ENCODE results near the gene PLK4.
A peak's percentile ranks its signal among the peaks of the same experiment; 100 is the strongest.
"Not testable (repeated sequence)": the region's sequence is repeated elsewhere in the genome, so short reads cannot be mapped to it uniquely, and the experiment has no call there.

The PLK4 gene

DNA sequence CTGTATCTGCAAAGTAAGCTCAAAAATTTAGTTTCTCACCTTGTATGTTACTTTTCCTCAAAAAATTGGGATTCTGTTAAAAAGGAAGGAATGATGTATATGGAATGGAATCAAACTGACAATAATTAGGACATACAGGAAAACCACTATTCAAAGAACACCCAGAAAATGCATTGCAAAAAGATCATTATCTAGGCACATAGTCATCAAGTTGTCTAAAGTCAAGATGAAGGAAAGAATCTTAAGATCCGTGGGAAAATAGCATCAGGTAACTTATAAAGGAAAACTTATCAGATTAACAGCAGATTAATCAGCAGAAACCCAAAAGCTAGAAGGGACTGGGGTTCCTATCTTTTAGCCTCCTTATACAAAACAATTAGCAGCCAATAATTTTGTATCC, 23.1 kb upstream of the PLK4 start:
- H3K36me3 ChIP-seq (ENCODE audit: insufficient read depth, low read length), result no peaks in the 10 kb centered on the region
- H3K9ac ChIP-seq (ENCODE audit: low read length), result no peak overlapping the region
- no peak overlapping the region for H3K27ac ChIP-seq (ENCODE audit: low read depth, low read length)
- no peak overlapping the region for H3K4me3 ChIP-seq (ENCODE audit: low read depth in 1 of 2, low read length in 2 of 2)
- H3K27me3 ChIP-seq (ENCODE audit: control insufficient read depth in 1 of 2, insufficient read depth in 2 of 2, low read length in 2 of 2), result no peaks in the 10 kb centered on the region
- no peaks in the 10 kb centered on the region for H3K9me3 ChIP-seq (ENCODE audit: low read length)
- H3K4me1 ChIP-seq (ENCODE audit: insufficient read depth, low read length), result no peaks in the 10 kb centered on the region

DNA sequence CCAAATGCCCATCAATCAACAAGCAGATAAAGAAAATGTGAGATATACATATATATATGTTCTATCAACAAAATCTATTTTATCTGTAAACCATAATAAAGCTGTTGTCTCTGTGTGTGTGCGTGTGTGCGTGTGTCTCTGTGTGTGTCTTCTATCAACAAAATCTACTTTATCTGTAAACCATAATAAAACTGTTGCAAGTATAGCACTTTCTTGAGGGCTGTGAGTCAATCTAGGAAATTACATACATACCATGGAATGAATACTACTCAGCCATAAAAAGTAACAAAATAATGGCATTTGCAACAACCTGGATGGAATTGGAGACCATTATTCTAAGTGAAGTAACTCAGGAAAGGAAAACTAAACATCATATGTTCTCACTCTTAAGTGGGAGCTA, 12.5 kb upstream of the PLK4 start:
- Histone ChIP-seq H3K27ac (ENCODE audit: low read depth, low read length) (no peak overlapping the region), H3K27me3 (ENCODE audit: control insufficient read depth in 1 of 2, insufficient read depth in 2 of 2, low read length in 2 of 2) (no peaks in the 10 kb centered on the region), H3K9ac (ENCODE audit: low read length) (no peak overlapping the region), H3K9me3 (ENCODE audit: low read length) (no peaks in the 10 kb centered on the region), H3K4me3 (ENCODE audit: low read depth in 1 of 2, low read length in 2 of 2) (no peak overlapping the region), H3K4me1 (ENCODE audit: insufficient read depth, low read length) (no peaks in the 10 kb centered on the region), H3K36me3 (ENCODE audit: insufficient read depth, low read length) (no peaks in the 10 kb centered on the region)

DNA sequence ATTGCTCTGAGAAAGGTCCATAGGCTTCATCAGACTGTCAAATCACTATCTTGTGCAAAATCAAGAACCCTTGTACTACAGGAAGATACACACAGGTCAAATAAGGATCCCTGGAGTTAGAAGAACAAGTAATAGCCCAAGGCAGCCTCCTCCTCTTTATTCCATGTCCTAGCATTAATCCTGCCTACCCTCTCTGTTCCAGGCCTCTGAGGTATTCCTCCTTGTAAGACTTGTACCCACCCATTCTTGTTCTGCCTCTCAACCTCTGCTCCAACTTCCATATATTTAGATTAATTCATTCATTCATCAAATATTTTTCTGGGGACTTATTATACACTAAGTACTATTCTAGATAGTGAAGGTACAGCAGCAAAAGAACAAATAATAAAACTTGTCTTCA, 10.4 kb upstream of the PLK4 start:
- H3K27ac ChIP-seq (ENCODE audit: low read depth, low read length), result no peak overlapping the region
- H3K36me3 ChIP-seq (ENCODE audit: insufficient read depth, low read length), result no peaks in the 10 kb centered on the region
- H3K27me3 ChIP-seq (ENCODE audit: control insufficient read depth in 1 of 2, insufficient read depth in 2 of 2, low read length in 2 of 2), result no peaks in the 10 kb centered on the region

GRCh38 chr4:127870688-127871087, 10.0 kb upstream of the PLK4 start:
- Histone ChIP-seq H3K4me1 (ENCODE audit: insufficient read depth, low read length) (no peaks in the 10 kb centered on the region), H3K4me3 (ENCODE audit: low read depth in 1 of 2, low read length in 2 of 2) (no peak overlapping the region), H3K27me3 (ENCODE audit: control insufficient read depth in 1 of 2, insufficient read depth in 2 of 2, low read length in 2 of 2) (no peaks in the 10 kb centered on the region), H3K27ac (ENCODE audit: low read depth, low read length) (no peak overlapping the region), H3K9ac (ENCODE audit: low read length) (no peak overlapping the region), H3K9me3 (ENCODE audit: low read length) (no peaks in the 10 kb centered on the region), H3K36me3 (ENCODE audit: insufficient read depth, low read length) (no peaks in the 10 kb centered on the region)

More for the DNA sequence above, 10.4 kb upstream of the PLK4 start:
- Histone ChIP-seq H3K4me1 (ENCODE audit: insufficient read depth, low read length) (no peaks in the 10 kb centered on the region), H3K9me3 (ENCODE audit: low read length) (no peaks in the 10 kb centered on the region), H3K4me3 (ENCODE audit: low read depth in 1 of 2, low read length in 2 of 2) (no peak overlapping the region), H3K9ac (ENCODE audit: low read length) (no peak overlapping the region)

- H3K4me3 ChIP-seq (ENCODE audit: low read depth in 1 of 2, low read length in 2 of 2), result no peak overlapping the region
- H3K27me3 ChIP-seq (ENCODE audit: control insufficient read depth in 1 of 2, insufficient read depth in 2 of 2, low read length in 2 of 2), result no peaks in the 10 kb centered on the region
- no peaks in the 10 kb centered on the region for H3K36me3 ChIP-seq (ENCODE audit: insufficient read depth, low read length)
- no peak overlapping the region for H3K27ac ChIP-seq (ENCODE audit: low read depth, low read length)
- no peaks in the 10 kb centered on the region for H3K9me3 ChIP-seq (ENCODE audit: low read length)
- no peaks in the 10 kb centered on the region for H3K4me1 ChIP-seq (ENCODE audit: insufficient read depth, low read length)
- H3K9ac ChIP-seq (ENCODE audit: low read length), result no peak overlapping the region
Measured at GRCh38 chr4:127875791-127876190, 4.9 kb upstream of the PLK4 start.

- Histone ChIP-seq H3K27ac (ENCODE audit: low read depth, low read length) (no peak overlapping the region), H3K4me3 (ENCODE audit: low read depth in 1 of 2, low read length in 2 of 2) (peak overlapping the region; percentile 63 to 91)
Measured at GRCh38 chr4:127881563-127881864, 821 bp downstream of the PLK4 start.

DNA sequence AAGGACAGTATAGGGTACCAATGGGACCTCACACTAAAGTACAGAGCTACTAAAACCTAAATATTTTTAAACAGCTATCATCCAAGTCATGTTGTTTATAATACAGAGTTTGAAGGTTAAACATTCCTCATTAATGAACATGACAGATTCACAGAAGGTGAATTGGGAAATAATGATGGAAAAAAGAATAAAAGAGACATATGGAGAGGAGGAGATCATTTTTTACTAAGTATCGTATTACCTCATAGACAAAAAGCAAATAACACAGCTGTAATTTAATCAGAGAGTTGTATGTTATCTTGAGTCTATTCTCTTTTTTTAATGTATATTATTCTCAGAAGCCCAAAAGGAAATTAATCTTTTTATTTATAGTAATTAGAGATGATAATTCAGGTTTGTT, 7.9 kb downstream of the PLK4 start:
- Histone ChIP-seq H3K36me3 (ENCODE audit: insufficient read depth, low read length) (no peaks in the 10 kb centered on the region), H3K9me3 (ENCODE audit: low read length) (no peaks in the 10 kb centered on the region), H3K9ac (ENCODE audit: low read length) (no peak overlapping the region), H3K4me3 (ENCODE audit: low read depth in 1 of 2, low read length in 2 of 2) (no peak overlapping the region), H3K27me3 (ENCODE audit: control insufficient read depth in 1 of 2, insufficient read depth in 2 of 2, low read length in 2 of 2) (no peaks in the 10 kb centered on the region), H3K4me1 (ENCODE audit: insufficient read depth, low read length) (no peaks in the 10 kb centered on the region), H3K27ac (ENCODE audit: low read depth, low read length) (no peak overlapping the region)

More at GRCh38 chr4:127881563-127881864, 821 bp downstream of the PLK4 start:
- peak overlapping the region; percentile 50 for H3K9ac ChIP-seq (ENCODE audit: low read length)
- peaks cover 5% of the 10 kb centered on the region for H3K4me1 ChIP-seq (ENCODE audit: insufficient read depth, low read length)
- no peaks in the 10 kb centered on the region for H3K27me3 ChIP-seq (ENCODE audit: control insufficient read depth in 1 of 2, insufficient read depth in 2 of 2, low read length in 2 of 2)
- H3K9me3 ChIP-seq (ENCODE audit: low read length), result no peaks in the 10 kb centered on the region
- no peaks in the 10 kb centered on the region for H3K36me3 ChIP-seq (ENCODE audit: insufficient read depth, low read length)

DNA sequence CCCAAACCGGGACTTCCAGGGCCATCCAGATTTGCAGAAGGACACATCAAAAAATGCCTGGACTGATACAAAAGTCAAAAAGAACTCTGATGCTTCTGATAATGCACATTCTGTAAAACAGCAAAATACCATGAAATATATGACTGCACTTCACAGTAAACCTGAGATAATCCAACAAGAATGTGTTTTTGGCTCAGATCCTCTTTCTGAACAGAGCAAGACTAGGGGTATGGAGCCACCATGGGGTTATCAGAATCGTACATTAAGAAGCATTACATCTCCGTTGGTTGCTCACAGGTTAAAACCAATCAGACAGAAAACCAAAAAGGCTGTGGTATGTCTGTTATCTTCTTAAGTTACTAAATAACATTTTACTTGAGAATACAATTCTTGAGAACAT, 9.2 kb downstream of the PLK4 start:
- H3K9me3 ChIP-seq (ENCODE audit: low read length), result no peaks in the 10 kb centered on the region
- H3K9ac ChIP-seq (ENCODE audit: low read length), result no peak overlapping the region
- no peaks in the 10 kb centered on the region for H3K4me1 ChIP-seq (ENCODE audit: insufficient read depth, low read length)
- H3K27me3 ChIP-seq (ENCODE audit: control insufficient read depth in 1 of 2, insufficient read depth in 2 of 2, low read length in 2 of 2), result no peaks in the 10 kb centered on the region
- H3K27ac ChIP-seq (ENCODE audit: low read depth, low read length), result no peak overlapping the region
- no peak overlapping the region for H3K4me3 ChIP-seq (ENCODE audit: low read depth in 1 of 2, low read length in 2 of 2)
- H3K36me3 ChIP-seq (ENCODE audit: insufficient read depth, low read length), result no peaks in the 10 kb centered on the region

- H3K27ac ChIP-seq (ENCODE audit: low read depth, low read length), result no peak overlapping the region
- H3K9me3 ChIP-seq (ENCODE audit: low read length), result no peaks in the 10 kb centered on the region
- no peaks in the 10 kb centered on the region for H3K27me3 ChIP-seq (ENCODE audit: control insufficient read depth in 1 of 2, insufficient read depth in 2 of 2, low read length in 2 of 2)
- no peaks in the 10 kb centered on the region for H3K36me3 ChIP-seq (ENCODE audit: insufficient read depth, low read length)
- no peak overlapping the region for H3K4me3 ChIP-seq (ENCODE audit: low read depth in 1 of 2, low read length in 2 of 2)
- H3K4me1 ChIP-seq (ENCODE audit: insufficient read depth, low read length), result no peaks in the 10 kb centered on the region
- H3K9ac ChIP-seq (ENCODE audit: low read length), result no peak overlapping the region
Measured at GRCh38 chr4:127896069-127896468, 15.4 kb downstream of the PLK4 start.

DNA sequence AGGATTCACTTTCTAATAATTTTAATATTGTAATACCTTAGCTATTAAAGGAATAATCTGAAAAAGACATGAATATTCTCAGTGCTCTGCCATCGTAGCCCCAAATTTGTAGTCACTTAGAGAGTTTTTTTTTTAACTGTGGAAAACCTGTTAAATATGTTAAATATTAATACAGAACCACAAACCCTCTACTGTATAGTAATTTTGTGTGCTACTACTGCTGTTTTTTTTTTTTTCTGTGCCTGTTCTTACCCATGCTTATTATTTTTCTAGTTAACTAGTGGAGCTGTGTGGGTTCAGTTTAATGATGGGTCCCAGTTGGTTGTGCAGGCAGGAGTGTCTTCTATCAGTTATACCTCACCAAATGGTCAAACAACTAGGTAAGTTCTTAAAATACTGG, 15.8 kb downstream of the PLK4 start:
- Histone ChIP-seq H3K27me3 (ENCODE audit: control insufficient read depth in 1 of 2, insufficient read depth in 2 of 2, low read length in 2 of 2) (no peaks in the 10 kb centered on the region), H3K4me1 (ENCODE audit: insufficient read depth, low read length) (no peaks in the 10 kb centered on the region), H3K4me3 (ENCODE audit: low read depth in 1 of 2, low read length in 2 of 2) (no peak overlapping the region), H3K36me3 (ENCODE audit: insufficient read depth, low read length) (no peaks in the 10 kb centered on the region), H3K9me3 (ENCODE audit: low read length) (no peaks in the 10 kb centered on the region), H3K9ac (ENCODE audit: low read length) (no peak overlapping the region), H3K27ac (ENCODE audit: low read depth, low read length) (no peak overlapping the region)

DNA sequence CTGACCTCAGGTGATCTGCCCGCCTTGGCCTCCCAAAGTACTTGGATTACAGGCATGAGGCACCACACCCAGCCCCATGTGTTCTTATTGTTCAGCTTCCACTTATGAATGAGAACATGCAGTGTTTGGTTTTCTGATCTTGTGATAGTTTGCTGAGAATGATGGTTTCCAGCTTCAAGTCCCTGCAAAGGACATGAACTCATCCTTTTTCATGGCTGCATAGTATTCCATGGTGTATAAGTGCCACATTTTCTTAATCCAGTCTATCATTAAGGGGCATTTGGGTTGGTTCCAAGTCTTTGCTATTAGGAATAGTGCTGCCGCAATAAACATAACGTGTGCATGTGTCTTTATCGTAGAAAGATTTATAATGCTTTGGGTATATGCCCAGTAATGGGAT, 19.0 kb downstream of the PLK4 start:
- H3K4me1 ChIP-seq (ENCODE audit: insufficient read depth, low read length), result not testable (repeated sequence)

GRCh38 chr4:127905029-127905428, 24.3 kb downstream of the PLK4 start:
- Histone ChIP-seq H3K4me1 (ENCODE audit: insufficient read depth, low read length) (no peaks in the 10 kb centered on the region), H3K27me3 (ENCODE audit: control insufficient read depth in 1 of 2, insufficient read depth in 2 of 2, low read length in 2 of 2) (no peaks in the 10 kb centered on the region), H3K4me3 (ENCODE audit: low read depth in 1 of 2, low read length in 2 of 2) (no peak overlapping the region), H3K27ac (ENCODE audit: low read depth, low read length) (no peak overlapping the region), H3K9ac (ENCODE audit: low read length) (no peak overlapping the region), H3K36me3 (ENCODE audit: insufficient read depth, low read length) (no peaks in the 10 kb centered on the region), H3K9me3 (ENCODE audit: low read length) (no peaks in the 10 kb centered on the region)

More for the DNA sequence above, 19.0 kb downstream of the PLK4 start:
- H3K4me3 ChIP-seq (ENCODE audit: low read depth in 1 of 2, low read length in 2 of 2); H3K27ac ChIP-seq (ENCODE audit: low read depth, low read length); H3K9ac ChIP-seq (ENCODE audit: low read length); H3K27me3 ChIP-seq (ENCODE audit: control insufficient read depth in 1 of 2, insufficient read depth in 2 of 2, low read length in 2 of 2); H3K9me3 ChIP-seq (ENCODE audit: low read length); H3K36me3 ChIP-seq (ENCODE audit: insufficient read depth, low read length): not testable (repeated sequence)
